IMR-90 (cell line): Measurements from ENCODE around the gene PRKCH. TPM values are rescaled to one million over a fixed set of nuclear protein-coding genes. Genes with fewer than 3 reads are reported as not detected.

ENCODE experiments used
- ATAC-seq: fragments of 200-7000 bp; cut with Tn5 transposase; 2 replicates; pipeline ENCODE4 v1.9.1; 2020; ENCODE audit warnings: low read depth, mild to moderate bottlenecking, moderate library complexity
- BruUV-seq: library from RNA; stranded (reverse); fragments of 400-500 nt; replicated peaks from 2 replicates; lab custom pipeline; 2021; lab: Mats Ljungman, UMichigan
- CTCF ChIA-PET: fragments of 300-600 bp; formaldehyde crosslinking; extraction: SDS; loops from one replicate; lab custom pipeline; 2021; ENCODE audit warnings: antibody characterized with exemption; lab: Yijun Ruan, JAX
- POLR2A ChIA-PET: fragments of 300-600 bp; sonication (Branson Sonifier 250); formaldehyde crosslinking; loops from one replicate; lab custom pipeline; 2022; ENCODE audit warnings: antibody characterized with exemption; ENCODE audit not compliant: unreplicated experiment; lab: Charles Lee
- DNase-seq: peaks from one replicate; pipeline ENCODE4 v3.0.0; 2013
- H2AFZ ChIP-seq: replicated peaks from 2 replicates; pipeline ENCODE3; 2013; ENCODE audit warnings: low read length, mild to moderate bottlenecking; ENCODE audit not compliant: poor library complexity
- H2AK5ac ChIP-seq: 2 replicates; pipeline ENCODE4 v1.6.1; 2013; ENCODE audit warnings: low read depth, low read length, inconsistent platforms
- H2AK9ac ChIP-seq: replicated peaks from 2 replicates; pipeline ENCODE3; 2013; ENCODE audit warnings: mild to moderate bottlenecking, low read depth, low read length, moderate library complexity; ENCODE audit not compliant: poor library complexity
- H2BK120ac ChIP-seq: 2 replicates; pipeline ENCODE4 v1.6.1; 2013; ENCODE audit warnings: low read depth, low read length, inconsistent platforms
- H2BK15ac ChIP-seq: 3 replicates; pipeline ENCODE4 v1.6.1; 2013; ENCODE audit warnings: low read depth, low read length, inconsistent platforms
- H2BK20ac ChIP-seq: 2 replicates; pipeline ENCODE4 v1.6.1; 2013; ENCODE audit warnings: low read depth, mild to moderate bottlenecking, inconsistent platforms, low read length, moderate library complexity
- H2BK5ac ChIP-seq: 2 replicates; pipeline ENCODE4 v1.6.1; 2013; ENCODE audit warnings: mild to moderate bottlenecking, low read depth, low read length, inconsistent platforms; ENCODE audit not compliant: poor library complexity, severe bottlenecking
- H3K14ac ChIP-seq: replicated peaks from 2 replicates; pipeline ENCODE4 v1.6.1; 2013; ENCODE audit warnings: low read depth, low read length, inconsistent platforms
- H3K18ac ChIP-seq: 2 replicates; pipeline ENCODE4 v1.6.1; 2013; ENCODE audit warnings: low read depth, low read length, control low read depth
- H3K23ac ChIP-seq: 2 replicates; pipeline ENCODE4 v1.6.1; 2013; ENCODE audit warnings: low read depth, low read length, inconsistent platforms
- H3K27ac ChIP-seq: 2 replicates; pipeline ENCODE4 v1.5.1; 2013; ENCODE audit warnings: mild to moderate bottlenecking, control low read depth, low read length; ENCODE audit not compliant: insufficient read depth
- H3K27me3 ChIP-seq: 2 replicates; pipeline ENCODE4 v1.6.1; 2013; ENCODE audit warnings: low read length; ENCODE audit not compliant: control insufficient read depth, insufficient read depth
- H3K36me3 ChIP-seq: 2 replicates; pipeline ENCODE4 v1.6.1; 2013; ENCODE audit warnings: low read length, mixed read lengths; ENCODE audit not compliant: control insufficient read depth, insufficient read depth
- H3K4ac ChIP-seq: 2 replicates; pipeline ENCODE4 v1.6.1; 2013; ENCODE audit warnings: low read depth, low read length, inconsistent platforms
- H3K4me1 ChIP-seq: 2 replicates; pipeline ENCODE4 v1.6.1; 2013; ENCODE audit warnings: low read length, mixed read lengths; ENCODE audit not compliant: control insufficient read depth, insufficient read depth
- H3K4me2 ChIP-seq: 2 replicates; pipeline ENCODE4 v1.6.1; 2013; ENCODE audit warnings: low read depth, mild to moderate bottlenecking, control low read depth, low read length, moderate library complexity
- H3K4me3 ChIP-seq: 2 replicates; pipeline ENCODE4 v1.5.1; 2013; ENCODE audit warnings: low read depth, mild to moderate bottlenecking, control low read depth, low read length, moderate library complexity; ENCODE audit not compliant: insufficient read depth
- H3K56ac ChIP-seq: 2 replicates; pipeline ENCODE4 v1.6.1; 2013; ENCODE audit warnings: low read length, inconsistent platforms; ENCODE audit not compliant: insufficient read depth; ENCODE audit errors: extremely low read depth
- H3K79me1 ChIP-seq, 2 experiments: 2 replicates each; pipeline ENCODE4 v1.6.1; 2013; ENCODE audit warnings: low read length in 2 of 2, inconsistent platforms in 1 of 2, low read depth in 1 of 2
- H3K9ac ChIP-seq: 2 replicates; pipeline ENCODE4 v1.6.1; 2013; ENCODE audit warnings: low read depth, low read length, control low read depth
- H3K9me1 ChIP-seq: 2 replicates; pipeline ENCODE4 v1.6.1; 2013; ENCODE audit warnings: low read length, inconsistent platforms; ENCODE audit not compliant: insufficient read depth
- H3K9me3 ChIP-seq: 2 replicates; pipeline ENCODE4 v1.6.1; 2013; ENCODE audit warnings: low read length; ENCODE audit not compliant: control insufficient read depth, insufficient read depth
- H4K20me1 ChIP-seq: 2 replicates; pipeline ENCODE4 v1.6.1; 2013; ENCODE audit warnings: low read length, inconsistent platforms; ENCODE audit not compliant: insufficient read depth
- H4K5ac ChIP-seq: 2 replicates; pipeline ENCODE4 v1.6.1; 2013; ENCODE audit warnings: mild to moderate bottlenecking, low read depth, low read length, control low read depth
- H4K8ac ChIP-seq, 2 experiments: 2 replicates each; pipeline ENCODE4 v1.6.1; 2013; ENCODE audit warnings: low read depth in 2 of 2, low read length in 2 of 2, control low read depth in 1 of 2, inconsistent platforms in 1 of 2
- H4K91ac ChIP-seq: 2 replicates; pipeline ENCODE4 v1.6.1; 2013; ENCODE audit warnings: low read depth, low read length, inconsistent platforms; ENCODE audit not compliant: insufficient read depth
- BHLHE40 ChIP-seq: fragments of 150-350 bp; IDR thresholded peaks from 2 replicates; pipeline ENCODE4 v1.6.1; 2016; ENCODE audit warnings: mild to moderate bottlenecking, low read depth, low read length
- ELK1 ChIP-seq: fragments of 150-350 bp; IDR thresholded peaks from 2 replicates; pipeline ENCODE4 v1.6.1; 2016; ENCODE audit warnings: low read depth, mild to moderate bottlenecking, low read length, moderate library complexity, borderline replicate concordance
- MXI1 ChIP-seq: IDR thresholded peaks from 2 replicates; pipeline ENCODE4 v1.6.1; 2012; ENCODE audit warnings: low read depth, mild to moderate bottlenecking, low read length, moderate library complexity, borderline replicate concordance
- NFE2L2 ChIP-seq: fragments of 150-350 bp; IDR thresholded peaks from 2 replicates; pipeline ENCODE4 v1.6.1; 2016; ENCODE audit warnings: low read depth, mild to moderate bottlenecking, low read length
- POLR2A ChIP-seq: IDR thresholded peaks from 2 replicates; pipeline ENCODE4 v1.6.1; 2012; ENCODE audit warnings: mild to moderate bottlenecking, low read depth, low read length
- RCOR1 ChIP-seq: IDR thresholded peaks from 2 replicates; pipeline ENCODE4 v1.6.1; 2012; ENCODE audit warnings: mild to moderate bottlenecking, low read length, improper control_type of control experiment; ENCODE audit not compliant: insufficient replicate concordance
- RFX5 ChIP-seq: IDR thresholded peaks from 2 replicates; pipeline ENCODE4 v1.8.0; 2012; ENCODE audit warnings: low read depth, mild to moderate bottlenecking, low read length, moderate library complexity
- SMC3 ChIP-seq: fragments of 150-350 bp; IDR thresholded peaks from 2 replicates; pipeline ENCODE4 v1.6.1; 2016; ENCODE audit warnings: low read depth, mild to moderate bottlenecking, antibody characterized with exemption, low read length, moderate library complexity
- whole genome bisulfite sequencing, 2 experiments: methylation state at CpG; one replicate each; pipeline versions ENCODE4 v1.1.5 to v1.1.7; 2013; ENCODE audit warnings: missing lambda C conversion rate in 2 of 2; ENCODE audit not compliant: insufficient read length in 1 of 2; ENCODE audit errors: extremely low coverage in 2 of 2; 5-methylcytosine and 5-hydroxymethylcytosine counted together
- dilution Hi-C: fragments of 300-500 bp; cut with HindIII; formaldehyde crosslinking; loops from one replicate; pipeline ENCODE4 v1.14.3; 2018; ENCODE audit warnings: low sequenced_read_pairs; ENCODE audit not compliant: unreplicated experiment
- in situ Hi-C: fragments of 300-500 bp; cut with MboI; formaldehyde crosslinking; loops from 3 replicates; pipeline ENCODE4 v1.14.3; 2019; ENCODE audit warnings: low sequenced_read_pairs, inconsistent platforms, mixed read lengths
- intact Hi-C: fragments of 100-400 bp; cut with micrococcal nuclease; formaldehyde crosslinking; loops from 2 replicates; pipeline ENCODE4 v1.10.0; 2022
- polyA plus RNA-seq, 3 experiments: library from polyadenylated mRNA; depleted of rRNA; stranded (reverse); fragments of >200 nt; gene quantifications; 2 replicates each; pipeline ENCODE4 v1.2.3, GENCODE V29; 2012; ENCODE audit warnings: low replicate concordance in 1 of 3
- total RNA-seq: library from RNA; depleted of rRNA; stranded (reverse); fragments of >200 nt; gene quantifications from 2 replicates; pipeline ENCODE4 v1.2.3, GENCODE V29; 2012

PRKCH gene
- total and polyA plus RNA-seq, 2 of the 4 experiments (the other 2 are of a cell fraction), result 1.6 to 2.3 TPM

- Histone ChIP-seq H3K4me1 (no peaks in the 10 kb centered on the region; the same call in 1 of the 2 replicates), H2BK20ac (no peak overlapping the region), H4K8ac (no peak overlapping the region), H2BK5ac (no peak overlapping the region), H3K36me3 (no peaks in the 10 kb centered on the region), H3K4me3 (no peak overlapping the region), H3K27me3 (peaks cover 33% of the 10 kb centered on the region), H2AK9ac (no peak overlapping the region), H3K23ac (no peak overlapping the region), H2AFZ (no peak overlapping the region), H4K91ac (no peak overlapping the region), H2BK15ac (no peak overlapping the region), H3K9me3 (peaks cover 5% of the 10 kb centered on the region; the same call in 1 of the 2 replicates), H2AK5ac (no peak overlapping the region), H3K27ac (no peak overlapping the region), H3K56ac (no peak overlapping the region), H3K18ac (no peak overlapping the region), H4K20me1 (no peaks in the 10 kb centered on the region), H3K9me1 (no peaks in the 10 kb centered on the region), H4K5ac (no peak overlapping the region), H3K9ac (no peak overlapping the region), H3K79me1 (no peaks in the 10 kb centered on the region), H3K4me2 (no peak overlapping the region), H3K4ac (no peak overlapping the region), H2BK120ac (no peak overlapping the region), H3K14ac (no peak overlapping the region)
- dilution Hi-C loops (no loop called here), in situ Hi-C loops (no loop called here), intact Hi-C loops (no loop called here)
- TF ChIP-seq NFE2L2 (no peak), BHLHE40 (no peak), POLR2A (no peak), RFX5 (no peak), MXI1 (no peak), SMC3 (no peak), ELK1 (no peak), RCOR1 (no peak)
- ATAC-seq (no peak), DNase-seq (no peak)
- ChIA-PET CTCF (no interaction called here), POLR2A (no interaction called here)
- WGBS, 2 experiments, result 20% methylated on average over 1 of the region's 4 CpGs; no CpG with 5 or more reads in 1 of the 2 experiments
- no TSS peak for BruUV-seq
These were observed 5.5 kb downstream of the PRKCH start for GRCh38 chr14:61326847-61327246.
